Left lung (tissue), 10 donors: Measurements from ENCODE around the gene SMTNL2. TPM values are rescaled to one million over a fixed set of nuclear protein-coding genes. Genes with fewer than 3 reads are reported as not detected.

Experiments used
- ATAC-seq: fragments of 200-7000 bp; cut with Tn5 transposase; one replicate; pipeline ENCODE4 v1.9.1; 2020; ENCODE audit warnings: moderate library complexity
- DNase-seq, 4 donors: peaks; one replicate each; pipeline ENCODE4 v3.0.0-alpha.2; 2013 to 2020
- H3K27ac ChIP-seq, 2 donors: fragments of 200-600 bp; sonication (generic) in 1 of 2; one replicate each; pipeline versions ENCODE4 v1.5.0 to v1.8.0; 2020 to 2021
- H3K27me3 ChIP-seq, 2 donors: fragments of 200-600 bp; sonication (generic) in 1 of 2; one replicate each; pipeline versions ENCODE4 v1.5.0 to v1.8.0; 2020 to 2021
- H3K36me3 ChIP-seq, 2 donors: fragments of 200-600 bp; sonication (generic) in 1 of 2; one replicate each; pipeline versions ENCODE4 v1.5.0 to v1.8.0; 2020 to 2021
- H3K4me1 ChIP-seq, 2 donors: fragments of 200-600 bp; one replicate each; pipeline ENCODE4 v1.8.0; 2021
- H3K4me3 ChIP-seq, 2 donors: fragments of 200-600 bp; sonication (generic) in 1 of 2; one replicate each; pipeline versions ENCODE4 v1.5.0 to v1.8.0; 2020 to 2021; ENCODE audit warnings: mild to moderate bottlenecking in 1 of 2
- H3K9me3 ChIP-seq, 2 donors: fragments of 200-600 bp; sonication (generic) in 1 of 2; one replicate each; pipeline versions ENCODE4 v1.5.0 to v1.8.0; 2020 to 2021
- CTCF ChIP-seq, 2 donors: fragments of 200-600 bp; sonication (generic) in 1 of 2; IDR thresholded peaks; one replicate each; pipeline versions ENCODE4 v1.5.0 to v1.8.0; 2021; ENCODE audit warnings: antibody characterized with exemption in 2 of 2
- intact Hi-C, 2 donors: fragments of 100-400 bp; cut with DNase I; formaldehyde crosslinking; loops; one replicate each; pipeline versions ENCODE4 v1.11.2 to v1.14.2; 2022
- polyA plus RNA-seq, 6 donors: library from polyadenylated mRNA; unstranded; fragments of 120-200 nt; gene quantifications; one replicate each; pipeline ENCODE4 v1.2.1, GENCODE V29; 2013; ENCODE audit not compliant: insufficient read length in 6 of 6
- total RNA-seq, 2 donors: library from RNA; stranded (reverse); fragmentation: NEBNext Ultra II Directional; extraction: Animal tissue kit (Norgen Biotek cat#: 25700); gene quantifications; one replicate each; pipeline ENCODE4 v1.2.1, GENCODE V29; 2021
- donor health status: DM: no; HTN: yes; CAD: no.
- donor health status: DM: no; HTN: no; CAD: no.

SMTNL2 gene
- total and polyA plus RNA-seq, 8 donors, result 5.5 to 25.8 (median 21.2) TPM

- no peak for ATAC-seq
- no peaks in the 10 kb centered on the region for H3K9me3 ChIP-seq
- TF ChIP-seq CTCF (IDR thresholded peaks at IDR 0.05), result no peak
- H3K36me3 ChIP-seq, result peaks cover 0 to 100% of the 10 kb centered on the region in 2 donors
- DNase-seq, result peak in 1 of 4 donors; percentile 72
- no peak overlapping the region for H3K4me3 ChIP-seq
- no peak overlapping the region for H3K27ac ChIP-seq
- no peaks in the 10 kb centered on the region for H3K27me3 ChIP-seq
- intact Hi-C loops, result loop anchor here in 1 of 2 donors (10.0 kb wide), 1 partner anchor 123 kb away; no protein-coding TSS in a partner anchor
- no peaks in the 10 kb centered on the region for H3K4me1 ChIP-seq
Observed at GRCh38 chr17:4548061-4548461, 36.3 kb upstream of the SMTNL2 start.

- Histone ChIP-seq H3K9me3 (no peaks in the 10 kb centered on the region), H3K4me1 (peaks cover 0 to 7% of the 10 kb centered on the region in 2 donors), H3K27me3 (no peaks in the 10 kb centered on the region), H3K36me3 (peaks cover 0 to 100% of the 10 kb centered on the region in 2 donors), H3K27ac (no peak overlapping the region), H3K4me3 (no peak overlapping the region)
- no peak for ATAC-seq
- intact Hi-C loops, result loop anchor here in 1 of 2 donors (10.0 kb wide), 1 partner anchor 124 kb away; no protein-coding TSS in a partner anchor
- no peak for TF ChIP-seq CTCF (IDR thresholded peaks at IDR 0.05)
- DNase-seq, result peak in 1 of 4 donors; percentile 50
Observed at GRCh38 chr17:4548721-4549531, 35.4 kb upstream of the SMTNL2 start.

- no peak for TF ChIP-seq CTCF (IDR thresholded peaks at IDR 0.05)
- DNase-seq, result peak in 2 of 4 donors; percentile 31 to 51
- H3K4me3 ChIP-seq, result no peak overlapping the region
- H3K27me3 ChIP-seq, result no peaks in the 10 kb centered on the region
- peaks cover 0 to 90% of the 10 kb centered on the region in 2 donors for H3K36me3 ChIP-seq
- H3K4me1 ChIP-seq, result peaks cover 10 to 17% of the 10 kb centered on the region in 2 donors
- intact Hi-C loops, result loop anchor here in 1 of 2 donors (10.0 kb wide), 1 partner anchor 125 kb away; no protein-coding TSS in a partner anchor
- no peak overlapping the region for H3K27ac ChIP-seq
- no peaks in the 10 kb centered on the region for H3K9me3 ChIP-seq
- ATAC-seq, result no peak
Observed at GRCh38 chr17:4549781-4550533, 34.4 kb upstream of the SMTNL2 start.

- Histone ChIP-seq H3K4me1 (peaks cover 10 to 19% of the 10 kb centered on the region in 2 donors), H3K27ac (no peak overlapping the region), H3K9me3 (no peaks in the 10 kb centered on the region), H3K27me3 (no peaks in the 10 kb centered on the region), H3K4me3 (no peak overlapping the region), H3K36me3 (peaks cover 0 to 84% of the 10 kb centered on the region in 2 donors)
- DNase-seq, result peak in 1 of 4 donors; percentile 61
- TF ChIP-seq CTCF (IDR thresholded peaks at IDR 0.05), result no peak
- intact Hi-C loops, result no loop called here
- ATAC-seq, result no peak
Observed at GRCh38 chr17:4550534-4551039, 33.7 kb upstream of the SMTNL2 start.
